HepG2 (cell line): ENCODE results near the gene IL4I1. TPM values are rescaled to one million over a fixed set of nuclear protein-coding genes. Genes with fewer than 3 reads are reported as not detected.
"Not testable (repeated sequence)": the region's sequence is repeated elsewhere in the genome, so short reads cannot be mapped to it uniquely, and the experiment has no call there.

ENCODE experiments used
- ATAC-seq: fragments of 200-7000 bp; cut with Tn5 transposase; 3 replicates; pipeline ENCODE4 v1.9.1; 2020; ENCODE audit warnings: mild to moderate bottlenecking, moderate library complexity
- BruUV-seq: library from RNA; stranded (reverse); fragments of 400-500 nt; replicated peaks from 2 replicates; lab custom pipeline; 2021; lab: Mats Ljungman, UMichigan
- CTCF ChIA-PET: fragments of 300-600 bp; formaldehyde crosslinking; extraction: SDS; loops from one replicate; lab custom pipeline; 2021; ENCODE audit warnings: low total read pairs, inconsistent platforms, low intra/inter-chr PET ratio; lab: Yijun Ruan, JAX
- POLR2A ChIA-PET: fragments of 350-600 bp; sonication (Branson Sonifier 250); formaldehyde crosslinking; loops from one replicate; lab custom pipeline; 2020; ENCODE audit warnings: antibody characterized with exemption, inconsistent platforms; lab: Yijun Ruan, JAX
- DNase-seq: peaks from one replicate; pipeline ENCODE4 v3.0.0-alpha.2; 2015; ENCODE audit warnings: low spot score
- FAIRE-seq: peaks from 3 replicates; lab custom pipeline; 2011; peaks lifted over from hg19 to GRCh38; lab: Jason Lieb, UNC
- H2AFZ ChIP-seq: one replicate; pipeline ENCODE4 v1.6.1; 2011; ENCODE audit warnings: low read length, inconsistent platforms
- H3K27ac ChIP-seq: fragments of 300-600 bp; 3 replicates; pipeline ENCODE4 v1.8.0; 2011; ENCODE audit warnings: mixed run types, mild to moderate bottlenecking, mixed read lengths, low read length, inconsistent platforms; ENCODE audit not compliant: insufficient read depth; ENCODE audit errors: extremely low read length
- H3K27me3 ChIP-seq, 2 experiments: fragments of 200-600 bp in 1 of 2; 2 replicates in 1 of 2; 3 replicates in 1 of 2; pipeline versions ENCODE4 v1.6.0 to v1.8.0; 2011; ENCODE audit warnings: low read length in 2 of 2, mild to moderate bottlenecking in 2 of 2, moderate library complexity in 2 of 2, inconsistent platforms in 1 of 2; ENCODE audit not compliant: insufficient read depth in 2 of 2, control insufficient read depth in 1 of 2
- H3K36me3 ChIP-seq, 2 experiments: fragments of 200-600 bp in 1 of 2; replicated peaks in 1 of 2; 2 replicates in 1 of 2; 3 replicates in 1 of 2; pipeline versions ENCODE4 v1.5.1 to v1.8.0; 2011; ENCODE audit warnings: low read length in 2 of 2, inconsistent platforms in 1 of 2; ENCODE audit not compliant: insufficient read depth in 2 of 2, control insufficient read depth in 1 of 2
- H3K4me1 ChIP-seq: 2 replicates; pipeline ENCODE4 v1.5.1; 2012; ENCODE audit warnings: low read length, inconsistent platforms; ENCODE audit not compliant: insufficient read depth
- H3K4me2 ChIP-seq: 2 replicates; pipeline ENCODE4 v1.6.0; 2011; ENCODE audit warnings: low read depth, low read length, inconsistent platforms
- H3K4me3 ChIP-seq, 3 experiments: fragments of 200-600 bp in 1 of 3; sonication (generic), shearing (Covaris generic) in 1 of 3; replicated peaks in 1 of 3; 2 replicates each; pipeline ENCODE4 v1.5.1; 2011 to 2016; ENCODE audit warnings: low read length in 3 of 3, inconsistent platforms in 2 of 3, low read depth in 2 of 3, mild to moderate bottlenecking in 2 of 3, control low read depth in 1 of 3, mixed read lengths in 1 of 3; ENCODE audit not compliant: insufficient read depth in 1 of 3
- H3K79me2 ChIP-seq: one replicate; pipeline ENCODE4 v1.6.1; 2011; ENCODE audit warnings: low read length, inconsistent platforms; ENCODE audit not compliant: insufficient read depth
- H3K9ac ChIP-seq: 2 replicates; pipeline ENCODE4 v1.6.0; 2011; ENCODE audit warnings: mild to moderate bottlenecking, low read depth, low read length, inconsistent platforms; ENCODE audit not compliant: insufficient read depth
- H3K9me3 ChIP-seq: 2 replicates; pipeline ENCODE4 v1.5.1; 2012; ENCODE audit warnings: mild to moderate bottlenecking, low read length
- H4K20me1 ChIP-seq: 2 replicates; pipeline ENCODE4 v1.6.0; 2011; ENCODE audit warnings: inconsistent platforms, mild to moderate bottlenecking, low read length, moderate library complexity; ENCODE audit not compliant: insufficient read depth
- AGO2 ChIP-seq: fragments of 200-400 bp; formaldehyde crosslinking; optimal IDR thresholded peaks from 2 replicates; pipeline ENCODE3; 2017; ENCODE audit warnings: mild to moderate bottlenecking, low read depth, low read length, moderate library complexity
- CCAR2 ChIP-seq: fragments of 200-400 bp; formaldehyde crosslinking; optimal IDR thresholded peaks from 2 replicates; pipeline ENCODE3; 2018; ENCODE audit warnings: low read depth, mild to moderate bottlenecking, low read length, moderate library complexity
- GATAD2A ChIP-seq: IDR thresholded peaks from 2 replicates; pipeline ENCODE4 v1.6.1; 2016
- POLR2G ChIP-seq: fragments of 200-400 bp; formaldehyde crosslinking; IDR thresholded peaks from 2 replicates; pipeline ENCODE4 v1.6.1; 2018; ENCODE audit warnings: mild to moderate bottlenecking, low read depth, low read length, moderate library complexity
- STAT5B ChIP-seq: sonication (generic); formaldehyde crosslinking; IDR thresholded peaks from 2 replicates; pipeline ENCODE4 v1.4.0; 2020; ENCODE audit warnings: missing genetic modification reagents
- ZNF10 ChIP-seq: sonication (generic); formaldehyde crosslinking; IDR thresholded peaks from 2 replicates; pipeline ENCODE4 v1.4.0; 2020; ENCODE audit warnings: mild to moderate bottlenecking, low read depth, missing genetic modification reagents, borderline replicate concordance
- ZNF136 ChIP-seq: sonication (generic); formaldehyde crosslinking; IDR thresholded peaks from 2 replicates; pipeline ENCODE4 v1.8.1; 2022; ENCODE audit warnings: low read depth, mild to moderate bottlenecking, moderate library complexity, missing genetic modification reagents
- WGBS: methylation state at CpG from one replicate; pipeline ENCODE4 v1.1.6; 2017; ENCODE audit warnings: low lambda C conversion rate; 5-methylcytosine and 5-hydroxymethylcytosine counted together
- in situ Hi-C: cut with HindIII; loops from 2 replicates; pipeline ENCODE4 v1.10.0; 2017; ENCODE audit warnings: low pct_unique_long_range_greater_than_20kb; ENCODE audit not compliant: extremely low pct_ligation_motif_present
- intact Hi-C: fragments of 100-400 bp; cut with micrococcal nuclease; formaldehyde crosslinking; loops from one replicate; pipeline ENCODE4 v1.10.0; 2022; ENCODE audit not compliant: unreplicated experiment
- polyA plus RNA-seq, 8 experiments: library from polyadenylated mRNA; depleted of rRNA in 3 of 8; stranded (reverse) in 7 of 8; unstranded in 1 of 8; fragments of >200 nt; fragmentation: Illumina TruSeq in 4 of 8; extraction: Trizol in 4 of 8; gene quantifications; 2 replicates each; pipeline versions ENCODE4 v1.2.1 to v1.2.3, GENCODE V29; 2011 to 2016; ENCODE audit warnings: low read depth in 4 of 8, missing spikeins in 1 of 8, mixed read lengths in 1 of 8; ENCODE audit not compliant: insufficient read depth in 1 of 8
- total RNA-seq, 5 experiments: library from RNA; depleted of rRNA; stranded (reverse); fragments of >200 nt; fragmentation: Illumina TruSeq; extraction: Trizol; gene quantifications; 2 replicates each; pipeline ENCODE4 v1.2.3, GENCODE V29; 2016; ENCODE audit warnings: low read depth in 1 of 5
- TF ChIP-seq, protein P1 (sequence below), 2 experiments: fragments of 450-650 bp in 1 of 2; sonication (generic) in 1 of 2; formaldehyde crosslinking; IDR thresholded peaks; 2 replicates each; pipeline versions ENCODE4 v1.5.0 to v1.8.0; 2020 to 2022; ENCODE audit warnings: mild to moderate bottlenecking in 1 of 2, missing genetic modification reagents in 1 of 2

The IL4I1 gene
- total and polyA plus RNA-seq, 2 of the 13 experiments (the other 11 are each of a cell fraction or from before 2014, with no cell fraction given) = not detected

DNA sequence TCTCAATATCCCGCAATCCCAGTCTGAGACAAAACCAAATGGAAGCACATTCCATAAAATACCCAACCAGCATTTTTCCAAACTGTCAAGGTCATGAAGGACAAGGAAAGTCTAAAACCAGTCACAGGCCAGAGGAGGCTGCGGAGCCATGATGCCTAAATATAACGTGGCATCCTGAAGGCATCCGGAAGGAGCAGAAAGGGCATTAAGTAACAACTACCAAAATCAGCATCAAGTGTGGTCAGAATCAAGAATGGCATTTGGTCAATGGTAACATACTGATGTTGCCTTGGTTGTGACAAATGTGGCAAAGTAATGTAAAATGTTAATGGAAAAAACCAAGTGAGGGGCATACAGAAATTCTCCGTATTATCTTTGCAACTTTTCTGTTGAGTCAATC is 28.8 kb upstream of the IL4I1 start (continued):
- TF ChIP-seq STAT5B (CRISPR knock-in tag) (no peak), GATAD2A (no peak), CCAR2 (no peak), ZNF136 (CRISPR knock-in tag) (no peak), ZNF10 (CRISPR knock-in tag) (no peak)

DNA sequence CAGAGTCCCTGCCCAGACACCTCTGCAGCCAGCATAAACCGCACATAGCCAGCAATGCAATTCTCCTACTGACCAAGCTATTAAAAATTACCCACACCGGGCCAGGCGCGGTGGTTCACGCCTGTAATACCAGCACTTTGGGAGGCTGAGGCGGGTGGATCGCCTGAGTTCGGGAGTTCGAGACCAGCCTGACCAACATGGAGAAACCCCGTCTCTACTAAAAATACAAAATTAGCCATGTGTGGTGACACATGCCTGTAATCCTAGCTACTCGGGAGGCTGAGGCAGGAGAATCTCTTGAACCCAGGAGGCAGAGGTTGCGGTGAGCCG is 28.2 kb upstream of the IL4I1 start:
- H3K27me3 ChIP-seq, H2AFZ ChIP-seq, POLR2A ChIA-PET, ATAC-seq, CTCF ChIA-PET, H4K20me1 ChIP-seq, H3K4me2 ChIP-seq, H3K9ac ChIP-seq, intact Hi-C loops, H3K9me3 ChIP-seq, in situ Hi-C loops, FAIRE-seq, DNase-seq, H3K27ac ChIP-seq, H3K4me3 ChIP-seq, BruUV-seq: not testable (repeated sequence)
- Histone ChIP-seq H3K79me2 (peaks cover 68% of the 10 kb centered on the region), H3K36me3 (peaks cover 14 to 44% of the 10 kb centered on the region in 2 experiments; a peak in 4 of 5 replicates), H3K4me1 (peaks cover 26% of the 10 kb centered on the region)
- WGBS = 98% methylated on average over 13 of the region's 13 CpGs

DNA sequence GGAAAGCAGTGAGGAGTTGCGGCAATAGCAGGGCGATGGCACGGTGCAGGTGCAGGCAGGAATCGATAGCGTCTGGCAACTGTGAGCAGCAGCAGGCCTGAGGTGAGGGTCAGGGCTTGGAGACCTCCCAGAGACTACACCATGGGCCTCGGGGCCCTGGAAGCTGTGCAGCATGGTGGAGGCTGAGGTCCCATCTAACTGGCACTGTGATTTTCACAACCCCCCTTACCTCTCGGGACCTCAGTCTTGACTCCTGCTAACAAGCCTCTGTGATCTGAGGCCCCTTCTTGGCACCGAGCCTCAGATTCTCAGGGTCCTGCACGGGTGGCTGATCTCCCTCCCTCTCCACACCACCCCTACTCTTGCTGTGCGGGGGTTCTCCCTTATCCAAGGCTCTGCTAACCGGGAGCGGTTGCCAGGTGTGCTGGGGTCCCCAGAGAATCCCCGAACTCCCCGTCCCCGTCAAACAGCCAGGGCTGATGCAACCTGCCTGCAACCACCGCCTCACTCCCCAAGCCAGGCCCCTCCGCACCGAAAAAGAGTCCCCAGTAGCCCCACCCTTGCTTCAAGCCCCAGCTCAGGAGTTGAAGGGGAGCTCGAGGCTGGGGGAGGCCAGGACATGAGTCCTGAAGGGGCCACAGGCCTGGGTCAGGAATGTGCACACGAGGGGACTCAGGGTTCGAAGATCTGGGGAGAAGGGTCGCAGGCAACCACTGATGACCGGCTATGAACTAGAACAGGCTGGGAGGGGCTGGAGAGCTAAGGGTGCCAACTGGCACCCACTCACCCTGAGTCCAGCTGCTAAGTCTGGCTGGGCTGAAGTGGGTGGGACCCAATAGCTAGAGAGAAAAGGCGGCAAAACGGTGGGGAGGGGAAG is 27.6 kb upstream of the IL4I1 start:
- DNase-seq (no peak), ATAC-seq (no peak), FAIRE-seq (no peak)
- no peaks in the 10 kb centered on the region for H3K9me3 ChIP-seq
- WGBS = 95% methylated on average over 13 of the region's 25 CpGs
- BruUV-seq = no TSS peak
- TF ChIP-seq AGO2 = peak; percentile 34
- TF ChIP-seq POLR2G = no peak
- TF ChIP-seq, protein P1, sequence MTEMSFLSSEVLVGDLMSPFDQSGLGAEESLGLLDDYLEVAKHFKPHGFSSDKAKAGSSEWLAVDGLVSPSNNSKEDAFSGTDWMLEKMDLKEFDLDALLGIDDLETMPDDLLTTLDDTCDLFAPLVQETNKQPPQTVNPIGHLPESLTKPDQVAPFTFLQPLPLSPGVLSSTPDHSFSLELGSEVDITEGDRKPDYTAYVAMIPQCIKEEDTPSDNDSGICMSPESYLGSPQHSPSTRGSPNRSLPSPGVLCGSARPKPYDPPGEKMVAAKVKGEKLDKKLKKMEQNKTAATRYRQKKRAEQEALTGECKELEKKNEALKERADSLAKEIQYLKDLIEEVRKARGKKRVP (CRISPR knock-in tag; IDR thresholded peaks at IDR 0.05) = peak in 1 of 2 experiments; percentile 86; a peak in 2 of 4 replicates
- no peak overlapping the region for H3K9ac ChIP-seq
- H3K27ac ChIP-seq = no peak overlapping the region
- peaks cover 14 to 44% of the 10 kb centered on the region in 2 experiments; a peak in 4 of 5 replicates for H3K36me3 ChIP-seq
- no peaks in the 10 kb centered on the region; a peak in 1 of 5 replicates for H3K27me3 ChIP-seq
- no peak overlapping the region for H2AFZ ChIP-seq
- ChIA-PET POLR2A (no interaction called here), CTCF (no interaction called here)
- peaks cover 2% of the 10 kb centered on the region; the same call in 1 of the 2 replicates for H4K20me1 ChIP-seq
- H3K79me2 ChIP-seq = peaks cover 74% of the 10 kb centered on the region
- H3K4me3 ChIP-seq = no peak overlapping the region
- peaks cover 21% of the 10 kb centered on the region for H3K4me1 ChIP-seq
- no peak overlapping the region for H3K4me2 ChIP-seq
- in situ Hi-C loops (no loop called here), intact Hi-C loops (no loop called here)
